Hepatocyte (in vitro differentiated cells): Measurements from ENCODE around the gene DNAH9. TPM values are rescaled to one million over a fixed set of nuclear protein-coding genes. Genes with fewer than 3 reads are reported as not detected.

ENCODE experiments used
- DNase-seq: peaks from one replicate; pipeline ENCODE4 v3.0.0-alpha.2; 2016; ENCODE audit warnings: low spot score
- H2AFZ ChIP-seq: fragments of 200-600 bp; sonication (generic); 2 replicates; pipeline ENCODE4 v1.6.0; 2016; ENCODE audit warnings: antibody characterized with exemption, mild to moderate bottlenecking
- H3K27ac ChIP-seq: fragments of 200-600 bp; sonication (generic); 2 replicates; pipeline ENCODE4 v1.5.1; 2016; ENCODE audit warnings: mild to moderate bottlenecking
- H3K27me3 ChIP-seq: fragments of 200-600 bp; sonication (generic); 2 replicates; pipeline ENCODE4 v1.6.1; 2016
- H3K36me3 ChIP-seq: fragments of 200-600 bp; sonication (generic); replicated peaks from 2 replicates; pipeline ENCODE4 v1.5.1; 2016; ENCODE audit warnings: low read depth; ENCODE audit not compliant: insufficient read depth
- H3K4me1 ChIP-seq: fragments of 200-600 bp; sonication (generic); 2 replicates; pipeline ENCODE4 v1.5.1; 2016; ENCODE audit warnings: mild to moderate bottlenecking, moderate library complexity; ENCODE audit not compliant: insufficient read depth
- H3K4me2 ChIP-seq: fragments of 200-600 bp; sonication (generic); 2 replicates; pipeline ENCODE4 v1.6.0; 2016
- H3K4me3 ChIP-seq: fragments of 200-600 bp; sonication (generic); 2 replicates; pipeline ENCODE4 v1.5.1; 2016; ENCODE audit warnings: mild to moderate bottlenecking
- H3K79me2 ChIP-seq: fragments of 200-600 bp; sonication (generic); 2 replicates; pipeline ENCODE4 v1.6.0; 2017; ENCODE audit warnings: mild to moderate bottlenecking
- H3K9me2 ChIP-seq: fragments of 200-600 bp; sonication (generic); replicated peaks from 2 replicates; pipeline ENCODE4 v1.6.0; 2017; ENCODE audit warnings: mild to moderate bottlenecking; ENCODE audit not compliant: insufficient read depth
- H3K9me3 ChIP-seq: fragments of 200-600 bp; sonication (generic); 2 replicates; pipeline ENCODE4 v1.5.1; 2016; ENCODE audit warnings: low read depth, mild to moderate bottlenecking
- H4K20me1 ChIP-seq: fragments of 200-600 bp; sonication (generic); 2 replicates; pipeline ENCODE4 v1.6.0; 2016; ENCODE audit warnings: mild to moderate bottlenecking; ENCODE audit not compliant: insufficient read depth, poor library complexity, severe bottlenecking
- CTCF ChIP-seq: fragments of 200-600 bp; sonication (generic); IDR thresholded peaks from 2 replicates; pipeline ENCODE4 v1.5.1; 2016; ENCODE audit warnings: antibody characterized with exemption, mild to moderate bottlenecking; ENCODE audit not compliant: poor library complexity
- EZH2 ChIP-seq: fragments of 200-600 bp; sonication (generic); IDR thresholded peaks from 2 replicates; pipeline ENCODE4 v1.6.1; 2016; ENCODE audit warnings: antibody characterized with exemption, mild to moderate bottlenecking, borderline replicate concordance
- EZH2phosphoT487 ChIP-seq: fragments of 200-600 bp; sonication (generic); IDR thresholded peaks from one replicate; pipeline ENCODE4 v1.6.1; 2018; ENCODE audit warnings: antibody characterized with exemption, mild to moderate bottlenecking, low read depth, moderate library complexity; ENCODE audit not compliant: unreplicated experiment, severe bottlenecking
- WGBS: methylation state at CpG from one replicate; pipeline ENCODE4 v1.1.6; 2016; ENCODE audit warnings: low lambda C conversion rate; ENCODE audit errors: missing lambda C conversion rate; 5-methylcytosine and 5-hydroxymethylcytosine counted together
- polyA plus RNA-seq: library from polyadenylated mRNA; unstranded; fragments of >200 nt; fragmentation: Nextera tagmentation; extraction: Ambion mirVana; gene quantifications from 2 replicates; pipeline ENCODE4 v1.2.1, GENCODE V29; 2016
- total RNA-seq: library from RNA; depleted of rRNA; stranded (reverse); fragments of >200 nt; gene quantifications from 2 replicates; pipeline ENCODE4 v1.2.3, GENCODE V29; 2014

The DNAH9 gene
- total and polyA plus RNA-seq, 2 experiments from 2014 or later = 1.2 to 2.7 TPM

GRCh38 chr17:11889266-11889665, 291.0 kb downstream of the DNAH9 start:
- no peaks in the 10 kb centered on the region for H4K20me1 ChIP-seq
- no peak overlapping the region for H3K27ac ChIP-seq
- H3K4me2 ChIP-seq = no peak overlapping the region
- DNase-seq = no peak
- no peaks in the 10 kb centered on the region for H3K36me3 ChIP-seq
- H3K9me3 ChIP-seq = no peaks in the 10 kb centered on the region
- no peaks in the 10 kb centered on the region for H3K27me3 ChIP-seq
- H2AFZ ChIP-seq = no peak overlapping the region
- H3K4me1 ChIP-seq = no peaks in the 10 kb centered on the region
- H3K9me2 ChIP-seq = no peaks in the 10 kb centered on the region
- H3K79me2 ChIP-seq = no peaks in the 10 kb centered on the region
- no peak overlapping the region for H3K4me3 ChIP-seq
- no peak for TF ChIP-seq EZH2
- 90% methylated on average over 5 of the region's 5 CpGs for WGBS

GRCh38 chr17:11893862-11894261, 295.6 kb downstream of the DNAH9 start:
- no peak overlapping the region for H3K4me2 ChIP-seq
- H3K4me3 ChIP-seq = no peak overlapping the region
- WGBS = 93% methylated on average over 4 of the region's 4 CpGs
- no peaks in the 10 kb centered on the region for H3K9me2 ChIP-seq
- no peaks in the 10 kb centered on the region for H3K9me3 ChIP-seq
- H3K27ac ChIP-seq = no peak overlapping the region
- no peak for TF ChIP-seq EZH2phosphoT487
- TF ChIP-seq EZH2 = no peak
- TF ChIP-seq CTCF = no peak
- no peaks in the 10 kb centered on the region for H4K20me1 ChIP-seq
- no peaks in the 10 kb centered on the region for H3K27me3 ChIP-seq
- no peaks in the 10 kb centered on the region for H3K4me1 ChIP-seq
- no peak for DNase-seq
- no peak overlapping the region for H2AFZ ChIP-seq
- H3K36me3 ChIP-seq = no peaks in the 10 kb centered on the region
- H3K79me2 ChIP-seq = no peaks in the 10 kb centered on the region

- no peak for DNase-seq
Observed at GRCh38 chr17:11896199-11896598, 297.9 kb downstream of the DNAH9 start.

More at GRCh38 chr17:11896199-11896598, 297.9 kb downstream of the DNAH9 start:
- Histone ChIP-seq H3K36me3 (no peaks in the 10 kb centered on the region), H2AFZ (no peak overlapping the region), H3K9me3 (no peaks in the 10 kb centered on the region), H3K4me3 (no peak overlapping the region), H3K79me2 (no peaks in the 10 kb centered on the region), H3K27me3 (no peaks in the 10 kb centered on the region), H4K20me1 (no peaks in the 10 kb centered on the region), H3K9me2 (no peaks in the 10 kb centered on the region), H3K27ac (no peak overlapping the region), H3K4me2 (no peak overlapping the region), H3K4me1 (no peaks in the 10 kb centered on the region)
- TF ChIP-seq EZH2 = no peak
- no peak for TF ChIP-seq CTCF
- no peak for TF ChIP-seq EZH2phosphoT487
- 93% methylated on average over 1 of the region's 1 CpG for WGBS
